Psoas muscle (tissue), 8 donors: Measurements from ENCODE around the gene VAV3. TPM values are rescaled to one million over a fixed set of nuclear protein-coding genes. Genes with fewer than 3 reads are reported as not detected.

ENCODE experiments used
- ATAC-seq, 4 donors: fragments of 200-7000 bp; cut with Tn5 transposase; one replicate each; pipeline ENCODE4 v1.9.1; 2020; ENCODE audit warnings: moderate library complexity in 3 of 4, mild to moderate bottlenecking in 2 of 4
- DNase-seq, 2 donors: peaks; one replicate each; pipeline ENCODE4 v3.0.0-alpha.2; 2020
- H3K27ac ChIP-seq: fragments of 200-600 bp; one replicate; pipeline ENCODE4 v1.8.0; 2022
- H3K27me3 ChIP-seq, 3 donors: fragments of 200-600 bp in 1 of 3; one replicate each; pipeline versions ENCODE4 v1.6.1 to v1.8.0; 2013 to 2022; ENCODE audit warnings: low read length in 2 of 3, mild to moderate bottlenecking in 2 of 3, moderate library complexity in 1 of 3; ENCODE audit not compliant: insufficient read depth in 3 of 3
- H3K36me3 ChIP-seq, 2 donors: fragments of 200-600 bp in 1 of 2; one replicate each; pipeline versions ENCODE4 v1.6.1 to v1.8.0; 2013 to 2022; ENCODE audit warnings: low read depth in 1 of 2, mild to moderate bottlenecking in 1 of 2, moderate library complexity in 1 of 2; ENCODE audit not compliant: insufficient read depth in 1 of 2
- H3K4me1 ChIP-seq: fragments of 200-600 bp; one replicate; pipeline ENCODE4 v1.8.0; 2022
- H3K4me3 ChIP-seq: fragments of 200-600 bp; one replicate; pipeline ENCODE4 v1.8.0; 2022; ENCODE audit warnings: mild to moderate bottlenecking
- H3K9me3 ChIP-seq: fragments of 200-600 bp; one replicate; pipeline ENCODE4 v1.8.0; 2022
- CTCF ChIP-seq: fragments of 200-600 bp; IDR thresholded peaks from one replicate; pipeline ENCODE4 v1.8.0; 2022; ENCODE audit warnings: antibody characterized with exemption
- WGBS, 3 donors: extraction: QIAGEN DNeasy Blood & Tissue Kit; methylation state at CpG; one replicate each; pipeline versions ENCODE4 v1.1.6 to v1.1.7; 2013; 5-methylcytosine and 5-hydroxymethylcytosine counted together
- intact Hi-C, 2 donors: fragments of 100-400 bp; cut with DNase I; formaldehyde crosslinking; loops; one replicate each; pipeline versions ENCODE4 v1.11.0 to v1.14.2; 2022
- polyA plus RNA-seq, 3 donors: library from polyadenylated mRNA; stranded (reverse); fragments of 200-250 nt; gene quantifications; one replicate each; pipeline ENCODE4 v1.2.3, GENCODE V29; 2013
- total RNA-seq, 4 donors: library from RNA; stranded (reverse); fragmentation: NEBNext Ultra II Directional in 2 of 4; extraction: Animal tissue kit (Norgen Biotek cat#: 25700) in 2 of 4; gene quantifications; one replicate each; pipeline versions ENCODE4 v1.2.1 to v1.2.4, GENCODE V29; 2021 to 2023
- donor health status: healthy with polysubstance abuse.
- donor health status: DM: no; HTN: no; CAD: no; lungs with moderate emphysema.
- donor health status: Bipolar disorder and iron deficiency.
- donor health status: healthy.
- donor health status: DM: yes; HTN: yes; CAD: no.
- donor health status: DM: no; HTN: no; CAD: no.
- donor health status: DM: no; HTN: no; CAD: no.
- donor health status: DM: yes; HTN: yes; CAD: no.

VAV3 gene
- total and polyA plus RNA-seq, 7 donors: 0.28 to 1.7 (median 0.72) TPM

- intact Hi-C loops: no loop called here
- 50 to 76% (median 60%) methylated on average over 7 of the region's 7 CpGs for WGBS, 3 donors
- Histone ChIP-seq H3K4me3 (no peak overlapping the region), H3K9me3 (no peaks in the 10 kb centered on the region), H3K27me3 (no peaks in the 10 kb centered on the region), H3K27ac (no peak overlapping the region), H3K36me3 (no peaks in the 10 kb centered on the region), H3K4me1 (no peaks in the 10 kb centered on the region)
- TF ChIP-seq CTCF: no peak
- DNase-seq: no peak
- no peak for ATAC-seq
Measured at GRCh38 chr1:107914119-107914765, 50.7 kb downstream of the VAV3 start.

- intact Hi-C loops: no loop called here
- no peaks in the 10 kb centered on the region for H3K9me3 ChIP-seq
- H3K4me3 ChIP-seq: no peak overlapping the region
- 73 to 83% (median 75%) methylated on average over 1 of the region's 1 CpG for WGBS, 3 donors
- ATAC-seq (no peak), DNase-seq (no peak)
- H3K27me3 ChIP-seq: no peaks in the 10 kb centered on the region
- no peak overlapping the region for H3K27ac ChIP-seq
- TF ChIP-seq CTCF: no peak
- no peaks in the 10 kb centered on the region for H3K36me3 ChIP-seq
- no peaks in the 10 kb centered on the region for H3K4me1 ChIP-seq
Measured at GRCh38 chr1:107912656-107913055, 52.3 kb downstream of the VAV3 start.

DNA sequence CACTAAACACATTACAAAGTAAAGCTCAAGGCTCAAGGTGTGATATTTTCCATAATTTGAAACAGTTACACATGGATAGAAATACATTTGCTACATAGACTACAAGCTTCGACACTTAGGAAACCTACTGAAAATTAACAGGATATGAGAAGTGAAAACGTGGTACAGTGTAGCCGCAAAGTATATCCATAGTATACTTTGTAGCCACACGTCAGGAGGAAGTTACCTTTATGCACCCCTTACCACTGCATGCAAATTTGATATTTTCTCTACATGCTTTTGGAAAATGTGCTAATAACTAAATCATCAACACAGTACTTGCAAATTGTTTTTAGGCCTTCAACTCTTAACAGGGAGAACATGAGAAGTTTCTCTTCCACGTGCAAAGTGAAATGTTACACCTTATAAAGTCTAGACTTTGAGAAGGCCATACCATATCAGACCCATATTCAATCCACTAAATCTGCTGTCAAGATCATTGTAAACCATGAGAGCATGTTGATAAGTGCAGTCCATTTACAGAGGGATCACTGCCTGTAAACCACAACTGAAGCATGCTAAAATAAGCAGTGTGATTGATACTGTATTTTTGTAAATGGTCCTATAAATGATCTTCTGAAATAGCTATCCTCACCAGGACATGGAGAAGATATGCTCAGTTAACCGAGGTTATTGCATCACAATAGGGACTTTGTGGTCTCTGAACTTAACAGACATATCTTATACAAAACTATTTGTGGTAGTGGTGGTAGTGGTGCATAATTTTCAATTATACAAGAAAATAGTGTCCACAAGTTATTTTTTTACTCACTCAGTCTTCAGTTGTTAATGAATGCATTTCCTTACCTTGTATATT lies 64.7 kb downstream of the VAV3 start:
- no peak for DNase-seq
- H3K36me3 ChIP-seq: no peaks in the 10 kb centered on the region
- H3K27me3 ChIP-seq: no peaks in the 10 kb centered on the region
- no peak overlapping the region for H3K27ac ChIP-seq
- WGBS, 3 donors: 65 to 70% (median 68%) methylated on average over 6 of the region's 6 CpGs
- no peak for ATAC-seq
- no peaks in the 10 kb centered on the region for H3K9me3 ChIP-seq
- H3K4me1 ChIP-seq: no peaks in the 10 kb centered on the region
- intact Hi-C loops: no loop called here
- TF ChIP-seq CTCF: no peak
- no peak overlapping the region for H3K4me3 ChIP-seq

GRCh38 chr1:107899655-107900054 lies 65.3 kb downstream of the VAV3 start:
- Histone ChIP-seq H3K4me1 (no peaks in the 10 kb centered on the region), H3K27me3 (no peaks in the 10 kb centered on the region), H3K36me3 (no peaks in the 10 kb centered on the region), H3K27ac (no peak overlapping the region), H3K9me3 (no peaks in the 10 kb centered on the region), H3K4me3 (no peak overlapping the region)
- intact Hi-C loops: no loop called here
- DNase-seq: no peak
- ATAC-seq: no peak
- WGBS, 3 donors: 59 to 77% (median 62%) methylated on average over 2 of the region's 2 CpGs
- TF ChIP-seq CTCF: no peak
